Measurements from ENCODE around the gene SLC3A2.

DNA sequence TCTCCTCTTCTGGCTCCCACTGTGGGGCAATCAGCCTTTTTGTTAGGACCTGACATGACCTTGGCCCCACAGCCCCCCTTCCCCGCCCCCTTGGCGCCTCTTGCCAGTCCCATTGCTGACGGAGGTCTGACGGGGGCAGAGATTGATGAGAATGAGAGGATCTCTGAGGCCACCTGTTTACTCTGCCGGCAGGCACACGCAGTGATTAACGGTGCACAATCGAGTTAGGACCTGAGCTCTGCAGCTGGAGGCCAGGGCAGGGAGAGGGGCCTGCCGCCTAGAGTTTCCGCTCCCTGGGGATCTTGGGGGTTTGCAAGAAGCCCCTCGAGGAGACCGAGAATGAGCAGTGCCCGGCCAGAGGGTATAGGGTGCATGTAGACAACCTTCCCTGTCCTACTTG, 47.3 kb downstream of the SLC3A2 start:
- TF ChIP-seq, protein P1, sequence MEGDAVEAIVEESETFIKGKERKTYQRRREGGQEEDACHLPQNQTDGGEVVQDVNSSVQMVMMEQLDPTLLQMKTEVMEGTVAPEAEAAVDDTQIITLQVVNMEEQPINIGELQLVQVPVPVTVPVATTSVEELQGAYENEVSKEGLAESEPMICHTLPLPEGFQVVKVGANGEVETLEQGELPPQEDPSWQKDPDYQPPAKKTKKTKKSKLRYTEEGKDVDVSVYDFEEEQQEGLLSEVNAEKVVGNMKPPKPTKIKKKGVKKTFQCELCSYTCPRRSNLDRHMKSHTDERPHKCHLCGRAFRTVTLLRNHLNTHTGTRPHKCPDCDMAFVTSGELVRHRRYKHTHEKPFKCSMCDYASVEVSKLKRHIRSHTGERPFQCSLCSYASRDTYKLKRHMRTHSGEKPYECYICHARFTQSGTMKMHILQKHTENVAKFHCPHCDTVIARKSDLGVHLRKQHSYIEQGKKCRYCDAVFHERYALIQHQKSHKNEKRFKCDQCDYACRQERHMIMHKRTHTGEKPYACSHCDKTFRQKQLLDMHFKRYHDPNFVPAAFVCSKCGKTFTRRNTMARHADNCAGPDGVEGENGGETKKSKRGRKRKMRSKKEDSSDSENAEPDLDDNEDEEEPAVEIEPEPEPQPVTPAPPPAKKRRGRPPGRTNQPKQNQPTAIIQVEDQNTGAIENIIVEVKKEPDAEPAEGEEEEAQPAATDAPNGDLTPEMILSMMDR (conservative IDR thresholded peaks at IDR 0.05 in 1 of 2, IDR thresholded peaks at IDR 0.05 in 1 of 2; ENCODE audit: extremely low read depth in 1 of 2, insufficient read depth in 1 of 2, low read depth in 1 of 2, low read length in 2 of 2), result no peak
- TF ChIP-seq EZH2 (IDR thresholded peaks at IDR 0.05; ENCODE audit: borderline replicate concordance, low read length), result no peak

Data from mammary epithelial cell (primary cell).